HG02642 (cell line): ENCODE data around the gene FBXW10.
A peak's percentile ranks its signal among the peaks of the same experiment; 100 is the strongest.
"Not testable (repeated sequence)": the region's sequence is repeated elsewhere in the genome, so short reads cannot be mapped to it uniquely, and the experiment has no call there.

Experiments used
- ATAC-seq: cut with Tn5 transposase; IDR thresholded peaks from one replicate; pipeline ENCODE4 v1.9.1; 2021; ENCODE audit warnings: mild to moderate bottlenecking; ENCODE audit not compliant: unreplicated experiment, poor library complexity

FBXW10 gene

GRCh38 chr17:18750242-18750641 lies 6.4 kb downstream of the FBXW10 start:
- not testable (repeated sequence) for ATAC-seq

- ATAC-seq: not testable (repeated sequence)
These were observed 10.1 kb downstream of the FBXW10 start for GRCh38 chr17:18753829-18754409.

- not testable (repeated sequence) for ATAC-seq
These were observed 12.1 kb downstream of the FBXW10 start for GRCh38 chr17:18755969-18756368.

GRCh38 chr17:18757368-18758044 lies 13.7 kb downstream of the FBXW10 start:
- ATAC-seq: not testable (repeated sequence)

GRCh38 chr17:18758344-18758743 lies 14.5 kb downstream of the FBXW10 start:
- not testable (repeated sequence) for ATAC-seq

GRCh38 chr17:18760221-18760620 lies 16.4 kb downstream of the FBXW10 start:
- ATAC-seq: not testable (repeated sequence)

GRCh38 chr17:18770572-18770971 lies 26.7 kb downstream of the FBXW10 start:
- not testable (repeated sequence) for ATAC-seq

GRCh38 chr17:18771066-18771465 lies 27.2 kb downstream of the FBXW10 start:
- ATAC-seq: not testable (repeated sequence)

GRCh38 chr17:18772471-18772870 lies 28.6 kb downstream of the FBXW10 start:
- ATAC-seq: no peak

GRCh38 chr17:18780991-18781718 lies 37.3 kb downstream of the FBXW10 start, which contains the start of gene TVP23B:
Gene TVP23B, plus strand, starts transcription at chr17:18781183. Its CDS starts 111 bp downstream, at chr17:18781294.
- ATAC-seq: peak; percentile 98

GRCh38 chr17:18781805-18782204 lies 38.0 kb downstream of the FBXW10 start:
- not testable (repeated sequence) for ATAC-seq

GRCh38 chr17:18785933-18786332 lies 42.1 kb downstream of the FBXW10 start:
- not testable (repeated sequence) for ATAC-seq

- not testable (repeated sequence) for ATAC-seq
These were observed 43.0 kb downstream of the FBXW10 start for GRCh38 chr17:18786890-18787289.

GRCh38 chr17:18791402-18791801 lies 47.5 kb downstream of the FBXW10 start:
- ATAC-seq: not testable (repeated sequence)

- ATAC-seq: not testable (repeated sequence)
These were observed 51.0 kb downstream of the FBXW10 start for GRCh38 chr17:18794841-18795240.

- not testable (repeated sequence) for ATAC-seq
These were observed 53.0 kb downstream of the FBXW10 start for GRCh38 chr17:18796887-18797286.

GRCh38 chr17:18803458-18804245 lies 59.8 kb downstream of the FBXW10 start:
- ATAC-seq: not testable (repeated sequence)

- ATAC-seq: not testable (repeated sequence)
These were observed 72.1 kb downstream of the FBXW10 start for GRCh38 chr17:18815924-18816323.

GRCh38 chr17:18816489-18817371 lies 72.9 kb downstream of the FBXW10 start:
- not testable (repeated sequence) for ATAC-seq
